Measurements from ENCODE around the gene MAPK8IP3.

The MAPK8IP3 gene

DNA sequence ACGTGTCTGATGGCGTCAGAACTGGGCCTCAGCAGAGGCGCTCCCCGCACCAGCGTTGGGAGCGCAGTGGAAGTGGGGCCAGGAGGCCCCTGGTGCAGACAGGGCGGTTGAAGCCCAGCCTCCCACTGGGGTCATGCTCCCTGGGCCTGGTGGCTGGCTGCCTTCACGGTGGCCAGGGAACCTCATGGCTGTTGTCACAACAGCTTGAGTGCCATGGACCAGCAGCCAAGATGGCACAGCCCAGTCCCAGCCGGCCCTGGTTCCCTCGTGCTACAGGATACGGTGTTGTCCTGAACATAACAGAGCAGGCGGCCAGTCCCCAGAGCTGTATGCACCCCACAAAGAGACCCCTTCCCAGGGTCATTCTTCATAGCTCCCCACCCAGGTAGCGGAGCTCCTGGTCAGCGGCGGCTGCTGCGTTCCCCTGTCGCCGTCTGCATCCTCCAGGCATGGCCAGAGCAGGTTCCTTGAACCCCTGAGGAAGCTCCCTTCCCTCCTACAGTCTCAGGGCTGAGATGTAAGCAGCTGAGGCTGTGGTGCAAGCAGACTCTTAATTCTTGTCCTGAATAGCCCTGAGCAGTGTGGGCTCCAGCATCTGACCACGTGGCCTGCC lies 35.7 kb downstream of the MAPK8IP3 start:
- TF ChIP-seq, protein P1, sequence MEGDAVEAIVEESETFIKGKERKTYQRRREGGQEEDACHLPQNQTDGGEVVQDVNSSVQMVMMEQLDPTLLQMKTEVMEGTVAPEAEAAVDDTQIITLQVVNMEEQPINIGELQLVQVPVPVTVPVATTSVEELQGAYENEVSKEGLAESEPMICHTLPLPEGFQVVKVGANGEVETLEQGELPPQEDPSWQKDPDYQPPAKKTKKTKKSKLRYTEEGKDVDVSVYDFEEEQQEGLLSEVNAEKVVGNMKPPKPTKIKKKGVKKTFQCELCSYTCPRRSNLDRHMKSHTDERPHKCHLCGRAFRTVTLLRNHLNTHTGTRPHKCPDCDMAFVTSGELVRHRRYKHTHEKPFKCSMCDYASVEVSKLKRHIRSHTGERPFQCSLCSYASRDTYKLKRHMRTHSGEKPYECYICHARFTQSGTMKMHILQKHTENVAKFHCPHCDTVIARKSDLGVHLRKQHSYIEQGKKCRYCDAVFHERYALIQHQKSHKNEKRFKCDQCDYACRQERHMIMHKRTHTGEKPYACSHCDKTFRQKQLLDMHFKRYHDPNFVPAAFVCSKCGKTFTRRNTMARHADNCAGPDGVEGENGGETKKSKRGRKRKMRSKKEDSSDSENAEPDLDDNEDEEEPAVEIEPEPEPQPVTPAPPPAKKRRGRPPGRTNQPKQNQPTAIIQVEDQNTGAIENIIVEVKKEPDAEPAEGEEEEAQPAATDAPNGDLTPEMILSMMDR (IDR thresholded peaks at IDR 0.05): no peak

DNA sequence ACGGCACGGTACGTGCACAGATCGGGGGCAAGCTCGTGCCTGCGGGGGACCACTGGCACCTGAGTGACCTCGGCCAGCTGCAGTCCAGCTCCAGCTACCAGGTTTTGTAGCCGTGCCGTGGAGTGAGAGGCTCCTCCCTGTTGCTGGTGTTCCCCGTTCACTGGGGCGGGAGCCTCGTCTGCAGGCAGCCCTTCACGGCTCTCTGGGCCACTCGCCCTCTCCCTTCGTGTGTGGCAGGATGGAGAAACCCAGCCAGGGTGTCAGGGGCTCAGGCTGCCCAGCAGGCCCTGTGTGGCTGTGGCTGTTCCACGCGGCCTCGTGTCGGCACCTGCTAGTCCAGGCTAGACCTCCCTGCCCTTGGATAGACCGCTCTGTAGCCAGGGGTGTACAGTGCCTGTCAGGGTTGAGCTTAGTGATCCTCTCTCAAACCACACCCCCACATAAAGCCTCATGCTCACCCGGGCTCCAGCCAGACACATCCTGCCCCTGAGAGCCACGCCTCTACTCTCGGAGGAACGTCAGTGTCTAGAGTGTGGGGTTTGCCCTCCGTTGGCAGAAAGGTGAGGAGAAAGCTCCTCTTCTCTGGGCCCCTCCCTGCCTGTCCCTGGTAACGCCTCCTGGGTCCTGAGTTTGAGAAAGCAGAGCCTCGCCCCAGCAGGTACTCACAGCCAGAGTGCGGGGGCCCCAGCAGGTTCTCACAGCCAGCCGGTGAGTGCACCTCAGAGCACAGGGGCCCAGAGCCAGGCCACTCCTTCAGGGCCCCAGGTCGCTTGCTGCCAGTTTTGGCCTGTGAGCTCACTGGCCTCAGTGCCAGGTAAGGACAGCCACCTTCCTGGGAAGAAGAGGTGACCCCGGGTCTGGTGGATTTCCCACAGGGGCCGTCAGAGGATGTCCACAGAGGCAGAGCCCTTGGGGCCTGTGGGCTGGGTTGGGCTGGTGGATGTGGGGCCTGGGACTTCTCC lies 37.7 kb downstream of the MAPK8IP3 start:
- TF ChIP-seq, protein P1 (IDR thresholded peaks at IDR 0.05): no peak

DNA sequence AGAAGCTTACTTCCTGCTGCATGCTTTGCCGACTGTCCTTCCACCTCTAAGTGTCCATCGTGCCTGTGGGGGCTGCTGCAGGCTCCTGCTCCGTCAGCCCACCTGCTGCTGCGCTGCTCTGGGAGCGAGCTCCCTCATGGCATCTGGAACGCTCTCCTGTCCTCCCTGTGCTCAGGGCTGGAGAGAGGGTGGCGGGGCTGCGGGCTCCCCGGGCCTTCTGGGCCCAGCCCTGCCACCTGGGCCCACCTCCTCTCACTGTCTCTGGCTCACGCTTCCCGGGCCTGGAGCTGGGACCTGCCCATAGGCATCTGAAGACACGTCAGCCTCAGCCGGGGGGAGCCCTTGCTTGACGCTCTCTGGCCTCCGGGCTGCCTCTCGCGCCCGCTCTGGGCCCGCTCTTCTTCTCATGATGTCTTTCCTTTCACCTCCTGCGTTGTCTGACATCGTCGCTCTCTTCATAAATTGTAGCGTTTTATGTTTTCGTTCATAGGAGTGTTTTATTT lies 38.4 kb downstream of the MAPK8IP3 start:
- TF ChIP-seq, protein P1 (IDR thresholded peaks at IDR 0.05): no peak

DNA sequence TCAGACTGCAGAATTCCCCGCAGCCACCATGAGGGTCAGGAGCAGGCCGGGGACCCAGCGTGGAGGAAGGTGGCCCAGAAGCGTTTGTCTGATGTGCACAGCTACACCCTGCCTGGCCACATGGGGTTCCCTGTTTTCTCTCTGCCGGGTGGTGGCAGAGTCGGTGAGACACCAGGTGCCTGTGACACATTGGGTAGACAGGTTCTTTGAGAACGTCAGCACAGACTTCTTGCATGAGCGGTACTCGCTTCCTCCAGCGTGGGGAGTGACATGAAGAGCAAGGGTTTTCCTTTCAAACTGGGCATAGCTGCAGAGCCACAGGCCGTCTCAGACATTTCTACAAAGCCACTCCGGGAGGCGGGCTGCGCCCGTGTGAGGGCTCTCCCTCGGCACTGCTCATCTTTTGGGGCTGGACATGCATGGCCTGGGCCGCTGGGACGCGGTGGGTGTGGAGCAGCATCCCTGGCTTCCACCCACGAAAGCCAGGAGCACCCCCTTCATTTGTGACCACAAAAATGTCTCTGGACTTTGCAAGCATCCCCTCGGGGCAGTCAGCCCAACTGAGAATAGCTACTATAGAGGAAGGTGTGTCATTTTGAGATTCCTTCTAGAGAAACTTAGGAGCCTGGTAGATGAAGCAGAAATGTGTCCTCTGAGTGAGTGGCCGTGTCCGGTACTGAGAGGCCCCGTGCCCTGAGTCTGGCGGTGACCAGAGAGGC lies 39.3 kb downstream of the MAPK8IP3 start:
- TF ChIP-seq, protein P1 (IDR thresholded peaks at IDR 0.05): no peak

DNA sequence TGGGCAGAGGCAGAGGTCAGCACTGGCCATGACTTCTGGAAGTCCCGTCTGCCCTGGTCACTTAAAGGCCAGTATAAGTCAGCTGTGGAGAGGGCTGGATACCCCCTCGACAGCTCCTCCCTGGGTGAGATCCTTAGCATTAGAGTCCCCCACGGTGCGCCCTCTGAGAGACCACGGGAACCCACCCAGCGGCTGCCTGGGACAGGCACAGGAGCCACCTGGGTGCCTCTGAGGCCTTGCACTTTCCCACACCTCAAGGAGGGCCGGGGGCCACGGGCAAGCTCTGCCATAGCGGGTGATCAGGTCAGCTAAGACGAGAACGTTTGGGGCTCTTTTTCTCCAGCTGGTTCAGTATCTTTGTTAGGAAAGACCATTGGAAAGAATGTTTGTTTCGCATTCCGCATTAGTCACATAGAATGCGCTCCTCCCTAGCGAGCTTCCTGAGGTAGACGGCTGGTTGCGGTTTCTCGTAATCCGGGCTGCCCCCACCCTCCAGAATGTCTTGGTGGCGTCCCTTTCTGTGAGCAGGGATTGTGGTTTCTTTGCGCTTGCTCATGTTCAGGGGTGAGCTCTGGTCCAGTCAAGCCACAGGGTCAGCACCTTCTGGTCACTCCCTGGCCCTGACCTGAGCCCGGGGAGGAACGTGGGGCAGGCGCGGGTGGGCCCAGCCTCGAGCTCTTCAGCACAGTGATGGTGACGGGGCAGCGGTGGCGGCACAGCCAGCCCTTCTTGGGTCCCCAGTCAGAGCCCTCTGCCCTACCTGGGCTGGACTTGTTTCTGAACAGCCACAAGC lies 40.1 kb downstream of the MAPK8IP3 start:
- TF ChIP-seq, protein P1 (IDR thresholded peaks at IDR 0.05): no peak

DNA sequence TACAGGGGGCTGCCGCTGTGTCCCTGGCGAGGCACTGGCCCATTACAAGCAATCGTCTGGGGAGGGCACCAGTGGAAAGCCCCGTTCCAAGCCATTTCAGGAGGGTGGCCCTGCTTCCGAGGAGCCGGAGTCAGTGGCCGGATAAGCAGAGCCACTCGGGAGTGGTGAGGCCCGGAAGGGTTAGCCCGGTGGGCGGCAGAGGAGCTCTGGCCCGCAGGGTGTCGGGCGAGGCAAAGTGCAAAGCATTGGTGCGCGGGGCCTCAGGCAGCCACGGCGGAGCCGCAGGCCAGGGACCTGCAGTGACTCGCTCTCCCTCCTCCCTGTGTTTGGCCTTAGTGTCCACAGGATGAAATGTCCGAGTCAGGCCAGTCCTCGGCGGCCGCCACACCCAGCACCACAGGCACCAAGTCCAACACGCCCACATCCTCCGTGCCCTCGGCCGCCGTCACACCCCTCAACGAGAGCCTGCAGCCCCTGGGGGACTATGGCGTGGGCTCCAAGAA lies 40.7 kb downstream of the MAPK8IP3 start:
- TF ChIP-seq, protein P1 (IDR thresholded peaks at IDR 0.05): no peak

All from LNCAP (cell line).